Measurements from ENCODE around the gene TRAPPC14.

Gene TRAPPC14

DNA sequence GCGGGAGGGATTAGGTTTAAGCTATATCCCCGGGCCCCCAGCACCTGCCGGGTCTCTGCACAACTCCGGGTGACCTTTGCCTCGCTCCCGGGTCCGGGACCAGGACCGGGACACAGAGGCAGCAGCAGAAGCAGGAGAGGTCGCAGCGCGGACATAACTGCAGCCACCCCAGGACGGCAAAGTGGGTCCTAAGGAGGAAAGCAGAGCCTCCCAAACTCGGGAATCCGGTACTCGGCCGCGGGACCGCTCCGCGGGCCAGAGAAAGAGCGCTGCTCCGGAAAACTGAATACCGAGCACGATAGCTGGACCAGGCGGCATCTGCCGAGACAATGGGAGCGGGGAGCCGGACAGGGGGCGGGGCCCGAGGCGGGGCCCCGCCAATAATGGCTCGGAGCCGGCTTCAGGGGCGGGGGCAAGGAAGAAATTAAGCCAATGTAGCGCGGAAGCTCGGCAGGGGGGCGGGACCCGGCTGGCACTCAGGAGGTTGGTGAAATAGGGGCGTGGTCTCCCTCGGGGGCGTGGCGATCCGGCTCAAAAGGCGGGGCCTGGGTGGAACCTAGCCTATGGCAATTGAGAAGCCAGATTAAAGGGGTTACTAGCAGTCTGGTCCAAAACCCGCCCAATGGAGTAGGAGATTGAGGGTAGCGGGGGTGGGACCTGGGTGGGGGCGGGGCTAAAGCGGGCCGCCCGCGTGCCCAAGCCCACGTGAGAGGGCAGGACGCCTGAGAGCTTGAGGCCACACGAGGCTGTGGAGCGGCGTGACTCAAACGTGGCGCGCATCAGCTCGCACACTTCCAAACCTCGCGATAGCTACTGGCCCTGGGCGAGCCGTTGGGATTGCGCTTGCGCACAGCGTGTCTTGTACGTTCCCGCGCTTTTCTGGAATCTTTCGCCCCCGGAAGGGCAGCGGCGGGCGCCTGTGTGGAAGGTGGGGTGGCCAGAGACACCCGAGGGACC, 18.8 kb upstream of the TRAPPC14 start, which contains the start of the genes GPC2 and STAG3:
Gene GPC2 (minus strand): TSS at position 337 of the 957 bp plus-strand sequence. CDS start 182 bp downstream, at position 155.
Gene STAG3 (plus strand): TSS at position 874 of the 957 bp plus-strand sequence. CDS start 2,639 bp downstream, outside the sequence.
- Mint-ChIP-seq H3K36me3 (no peaks in the 10 kb centered on the region), H3K27me3 (no peaks in the 10 kb centered on the region), H3K27ac (peak within 1 kb of the TSS; percentile 62), H3K9me3 (no peaks in the 10 kb centered on the region), H3K4me3 (peak within 1 kb of the TSS; percentile 79), H3K4me1 (peaks cover 49% of the 10 kb centered on the region)

DNA sequence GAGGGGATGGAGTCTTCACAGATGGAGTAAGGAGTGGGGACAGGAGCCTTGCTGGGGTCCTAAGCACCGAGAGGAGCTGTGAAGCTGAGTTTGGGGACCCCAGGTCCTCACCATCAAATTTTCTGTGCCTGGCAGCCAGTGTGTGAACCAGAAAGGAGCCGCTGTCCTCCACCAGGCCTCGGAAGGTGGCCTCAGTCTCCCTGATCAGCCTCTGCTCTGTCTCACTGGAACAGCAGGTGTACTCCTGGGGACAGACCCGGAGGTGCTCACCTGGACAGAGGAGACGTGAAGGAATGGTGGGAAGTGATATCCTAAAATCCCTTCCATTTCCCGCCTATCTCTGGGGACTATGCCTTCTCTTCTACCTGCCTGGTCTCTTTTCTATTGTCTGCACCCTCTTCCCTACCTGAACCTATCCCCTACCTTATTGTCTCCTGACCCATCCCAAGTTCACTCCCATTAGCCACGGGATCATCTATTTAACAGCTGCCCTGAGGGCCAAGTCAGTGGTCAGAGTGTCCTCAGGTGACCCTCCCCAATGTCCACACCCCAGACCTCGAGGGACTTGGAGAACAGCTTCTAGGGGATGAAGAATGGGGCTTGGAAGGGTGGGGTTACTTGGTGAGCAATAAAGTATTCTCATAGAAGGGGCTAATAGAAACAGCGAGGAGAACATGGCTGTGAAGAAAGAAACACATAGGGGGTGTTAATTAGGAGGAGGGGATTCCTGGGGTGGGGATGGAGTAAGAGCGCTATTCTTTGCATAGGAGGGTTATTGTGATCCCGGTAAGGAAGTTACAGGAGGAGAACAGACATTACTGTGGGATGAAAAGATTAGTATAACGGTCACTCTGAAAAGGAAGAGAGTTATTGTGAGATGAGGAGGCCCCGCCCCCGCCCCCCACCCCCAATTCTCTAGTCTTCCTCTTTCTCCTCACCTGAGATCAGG, 17.8 kb upstream of the TRAPPC14 start:
- H3K36me3 Mint-ChIP-seq = no peaks in the 10 kb centered on the region
- H3K4me1 Mint-ChIP-seq = peaks cover 43% of the 10 kb centered on the region
- peak overlapping the region; percentile 79 for H3K4me3 Mint-ChIP-seq
- no peaks in the 10 kb centered on the region for H3K9me3 Mint-ChIP-seq
- peak overlapping the region; percentile 62 for H3K27ac Mint-ChIP-seq
- no peaks in the 10 kb centered on the region for H3K27me3 Mint-ChIP-seq

DNA sequence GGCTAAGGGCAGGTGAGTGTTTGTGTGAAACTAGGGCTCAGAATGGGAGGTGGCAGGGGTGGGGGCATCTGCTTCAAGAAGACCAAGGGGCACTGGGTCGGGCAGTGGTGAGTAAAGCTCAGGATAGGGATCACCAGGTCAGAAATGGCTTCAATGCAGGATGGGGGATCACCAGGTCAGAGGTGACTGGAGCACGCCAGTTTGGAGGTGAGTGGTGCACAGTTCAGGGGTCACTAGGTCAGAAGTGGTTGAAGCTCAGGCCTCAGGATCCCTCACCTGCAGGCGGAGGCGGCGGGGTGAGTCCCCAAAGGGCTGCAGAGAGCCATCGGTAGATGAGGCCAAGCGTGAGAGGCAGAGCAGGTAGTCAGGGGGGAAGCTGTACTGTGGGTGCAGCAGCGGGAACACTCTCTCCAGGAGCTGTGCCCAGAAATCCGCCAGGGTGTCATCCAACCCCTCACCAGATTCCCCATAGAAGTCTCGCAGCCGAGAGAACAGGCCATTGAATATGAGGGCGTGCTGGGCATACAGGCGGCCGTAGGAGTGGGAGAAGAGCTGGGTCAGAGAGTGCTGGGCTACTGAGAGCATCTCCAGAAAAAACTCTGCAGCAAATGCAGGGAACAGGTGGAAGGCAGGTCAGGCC, 16.9 kb upstream of the TRAPPC14 start:
- no peak overlapping the region for H3K27ac Mint-ChIP-seq
- H3K36me3 Mint-ChIP-seq = no peaks in the 10 kb centered on the region
- H3K9me3 Mint-ChIP-seq = no peaks in the 10 kb centered on the region
- peaks cover 40% of the 10 kb centered on the region for H3K4me1 Mint-ChIP-seq
- H3K27me3 Mint-ChIP-seq = no peaks in the 10 kb centered on the region
- H3K4me3 Mint-ChIP-seq = peak overlapping the region; percentile 6

GRCh38 chr7:100174582-100174981, 16.1 kb upstream of the TRAPPC14 start:
- Mint-ChIP-seq H3K27me3 (no peaks in the 10 kb centered on the region), H3K4me3 (no peak overlapping the region), H3K36me3 (no peaks in the 10 kb centered on the region), H3K27ac (no peak overlapping the region), H3K9me3 (no peaks in the 10 kb centered on the region), H3K4me1 (peaks cover 45% of the 10 kb centered on the region)

DNA sequence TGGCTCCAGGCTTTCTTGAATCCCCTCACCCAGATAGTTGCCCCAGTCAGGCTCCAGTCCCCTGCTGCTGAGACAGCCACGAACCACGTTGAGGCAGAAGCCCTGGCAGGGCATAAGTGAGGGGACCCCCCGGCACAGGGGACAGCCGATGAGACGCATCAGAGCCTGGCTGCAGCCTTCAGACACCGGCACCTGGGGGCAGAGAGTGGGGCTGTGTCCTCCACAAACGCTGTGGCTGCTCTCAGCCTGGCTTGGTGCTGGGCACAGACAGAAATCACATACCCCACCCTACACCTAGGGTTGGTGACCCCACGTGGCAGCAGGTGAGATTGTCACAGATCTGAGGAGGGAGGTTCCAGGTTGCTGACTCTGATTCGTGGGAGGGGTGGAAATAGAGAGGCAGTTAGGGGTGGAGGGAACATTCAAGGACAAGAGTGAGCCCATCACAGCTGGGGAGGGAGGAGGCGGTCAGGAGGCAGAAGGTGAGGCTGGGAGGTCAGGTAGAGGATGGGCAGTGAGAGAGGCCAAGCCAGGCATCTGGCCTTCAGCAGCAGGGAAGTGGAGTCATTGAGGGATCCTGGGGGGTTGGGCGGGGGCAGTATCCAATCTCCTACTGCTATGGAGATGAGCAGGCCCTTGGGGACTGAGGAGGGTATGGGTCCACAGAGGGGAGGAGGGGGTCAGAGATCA, 15.4 kb upstream of the TRAPPC14 start:
- no peak overlapping the region for H3K4me3 Mint-ChIP-seq
- no peaks in the 10 kb centered on the region for H3K9me3 Mint-ChIP-seq
- H3K36me3 Mint-ChIP-seq = no peaks in the 10 kb centered on the region
- peaks cover 52% of the 10 kb centered on the region for H3K4me1 Mint-ChIP-seq
- peak overlapping the region; percentile 4 for H3K27ac Mint-ChIP-seq
- H3K27me3 Mint-ChIP-seq = no peaks in the 10 kb centered on the region

DNA sequence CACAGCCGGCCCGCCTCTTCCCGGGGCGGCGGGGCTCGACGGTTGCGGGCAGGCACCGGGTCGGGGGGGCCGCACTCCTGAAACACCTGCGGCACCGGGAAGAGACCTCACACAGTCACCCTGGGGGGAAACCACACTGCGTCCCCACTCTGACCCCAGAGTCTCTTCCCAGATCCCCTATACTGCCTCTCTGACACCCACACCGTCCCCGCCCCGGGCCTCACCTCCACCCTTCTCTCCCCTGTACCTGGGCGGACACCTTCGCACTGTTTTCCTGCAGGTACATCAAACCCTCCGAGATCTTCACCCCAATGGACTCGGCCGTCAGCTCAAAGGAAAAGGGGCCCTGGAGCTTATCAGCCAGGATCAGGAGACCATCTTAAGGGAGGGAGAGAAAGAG, 13.3 kb upstream of the TRAPPC14 start:
- Mint-ChIP-seq H3K4me3 (peak overlapping the region; percentile 79), H3K27me3 (no peaks in the 10 kb centered on the region), H3K9me3 (no peaks in the 10 kb centered on the region), H3K36me3 (no peaks in the 10 kb centered on the region), H3K27ac (peak overlapping the region; percentile 51), H3K4me1 (peaks cover 67% of the 10 kb centered on the region)

- Mint-ChIP-seq H3K4me1 (peaks cover 67% of the 10 kb centered on the region), H3K4me3 (peak overlapping the region; percentile 85), H3K9me3 (no peaks in the 10 kb centered on the region), H3K27ac (peak overlapping the region; percentile 90), H3K27me3 (no peaks in the 10 kb centered on the region), H3K36me3 (no peaks in the 10 kb centered on the region)
Observed at GRCh38 chr7:100171087-100171681, 12.7 kb upstream of the TRAPPC14 start.

GRCh38 chr7:100170101-100170897, 11.8 kb upstream of the TRAPPC14 start:
- Mint-ChIP-seq H3K36me3 (no peaks in the 10 kb centered on the region), H3K4me1 (peaks cover 70% of the 10 kb centered on the region), H3K4me3 (peak overlapping the region; percentile 85), H3K27me3 (no peaks in the 10 kb centered on the region), H3K27ac (peak overlapping the region; percentile 90), H3K9me3 (no peaks in the 10 kb centered on the region)

- Mint-ChIP-seq H3K4me3 (peak overlapping the region; percentile 87), H3K36me3 (no peaks in the 10 kb centered on the region), H3K4me1 (peaks cover 72% of the 10 kb centered on the region), H3K27ac (peak overlapping the region; percentile 65), H3K9me3 (no peaks in the 10 kb centered on the region), H3K27me3 (no peaks in the 10 kb centered on the region)
Observed at GRCh38 chr7:100169147-100169850, 10.8 kb upstream of the TRAPPC14 start.

GRCh38 chr7:100167912-100168323, 9.4 kb upstream of the TRAPPC14 start:
- peak overlapping the region; percentile 89 for H3K27ac Mint-ChIP-seq

DNA sequence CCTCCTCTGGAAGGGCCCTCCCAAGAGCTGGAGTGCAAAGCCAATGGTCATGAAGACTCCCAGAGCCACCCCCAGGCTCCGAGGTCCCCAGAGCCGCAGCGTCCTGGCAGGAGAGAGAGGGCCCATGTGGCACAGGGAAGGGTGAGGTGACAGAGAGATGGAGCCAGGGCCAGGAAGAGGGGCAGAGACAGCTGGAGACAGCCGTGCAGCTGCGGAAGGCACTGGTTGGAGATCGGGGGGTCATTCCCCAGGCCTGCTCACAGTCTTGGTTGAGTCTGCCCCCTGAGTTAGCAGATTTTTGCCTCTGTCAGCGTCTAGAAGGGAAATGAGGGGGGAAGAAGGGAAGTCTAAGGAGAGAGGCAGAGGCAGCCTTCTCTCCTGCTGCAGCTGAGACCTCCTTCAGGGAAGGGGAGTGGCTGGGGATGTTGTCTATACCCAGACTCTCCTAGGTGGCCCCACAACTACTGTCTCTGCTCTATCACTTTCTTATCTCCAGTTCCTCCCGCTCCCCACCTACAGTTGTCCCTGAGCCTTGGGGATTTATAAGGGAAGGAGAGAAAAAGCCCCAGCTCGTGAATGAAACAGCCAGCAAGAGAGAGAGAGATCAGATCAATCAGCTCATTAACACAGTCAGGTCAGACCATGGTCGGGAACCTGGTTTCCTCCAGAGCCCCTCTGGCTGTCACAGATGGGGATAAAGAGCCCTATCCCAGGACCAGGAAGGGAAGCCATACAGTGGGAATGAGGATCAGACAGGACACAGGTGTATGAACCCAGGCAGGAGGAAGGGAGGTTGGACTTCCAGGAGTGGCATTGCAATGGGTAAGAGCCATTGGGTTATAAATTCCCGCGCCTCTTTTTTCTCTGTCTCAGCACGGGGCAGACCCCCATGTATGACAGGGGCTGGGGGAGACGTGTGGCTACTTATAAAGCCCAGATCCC, 8.7 kb upstream of the TRAPPC14 start:
- no peaks in the 10 kb centered on the region for H3K9me3 Mint-ChIP-seq
- H3K4me3 Mint-ChIP-seq = peak overlapping the region; percentile 87
- no peaks in the 10 kb centered on the region for H3K36me3 Mint-ChIP-seq
- no peaks in the 10 kb centered on the region for H3K27me3 Mint-ChIP-seq
- H3K4me1 Mint-ChIP-seq = peaks cover 88% of the 10 kb centered on the region
- peak overlapping the region; percentile 94 for H3K27ac Mint-ChIP-seq

More at GRCh38 chr7:100167912-100168323, 9.4 kb upstream of the TRAPPC14 start:
- Mint-ChIP-seq H3K36me3 (no peaks in the 10 kb centered on the region), H3K9me3 (no peaks in the 10 kb centered on the region), H3K27me3 (no peaks in the 10 kb centered on the region), H3K4me1 (peaks cover 82% of the 10 kb centered on the region), H3K4me3 (peak overlapping the region; percentile 87)

- no peaks in the 10 kb centered on the region for H3K36me3 Mint-ChIP-seq
- H3K27ac Mint-ChIP-seq = peak overlapping the region; percentile 94
- no peaks in the 10 kb centered on the region for H3K9me3 Mint-ChIP-seq
- peaks cover 90% of the 10 kb centered on the region for H3K4me1 Mint-ChIP-seq
- peak overlapping the region; percentile 87 for H3K4me3 Mint-ChIP-seq
- no peaks in the 10 kb centered on the region for H3K27me3 Mint-ChIP-seq
Observed at GRCh38 chr7:100166317-100166940, 7.9 kb upstream of the TRAPPC14 start.
